ENCODE results near the gene NEIL1. TPM values are rescaled to one million over a fixed set of nuclear protein-coding genes. Genes with fewer than 3 reads are reported as not detected.
"Not testable (repeated sequence)": the region's sequence is repeated elsewhere in the genome, so short reads cannot be mapped to it uniquely, and the experiment has no call there.

NEIL1 gene
- total RNA-seq, 1 donor: 3.6 TPM

- H3K4me1 ChIP-seq (ENCODE audit: insufficient read depth, low read length): no peaks in the 10 kb centered on the region
- H3K27ac ChIP-seq (ENCODE audit: low read depth, low read length): no peak overlapping the region
- H3K36me3 ChIP-seq (ENCODE audit: insufficient read depth, low read length): no peaks in the 10 kb centered on the region
- no peak for DNase-seq (ENCODE audit: insufficient read length, low spot score, missing footprints)
- H3K27me3 ChIP-seq (ENCODE audit: insufficient read depth, low read length): no peaks in the 10 kb centered on the region
- H3K9me3 ChIP-seq (ENCODE audit: low read depth, low read length): no peaks in the 10 kb centered on the region
- TF ChIP-seq, protein P1, sequence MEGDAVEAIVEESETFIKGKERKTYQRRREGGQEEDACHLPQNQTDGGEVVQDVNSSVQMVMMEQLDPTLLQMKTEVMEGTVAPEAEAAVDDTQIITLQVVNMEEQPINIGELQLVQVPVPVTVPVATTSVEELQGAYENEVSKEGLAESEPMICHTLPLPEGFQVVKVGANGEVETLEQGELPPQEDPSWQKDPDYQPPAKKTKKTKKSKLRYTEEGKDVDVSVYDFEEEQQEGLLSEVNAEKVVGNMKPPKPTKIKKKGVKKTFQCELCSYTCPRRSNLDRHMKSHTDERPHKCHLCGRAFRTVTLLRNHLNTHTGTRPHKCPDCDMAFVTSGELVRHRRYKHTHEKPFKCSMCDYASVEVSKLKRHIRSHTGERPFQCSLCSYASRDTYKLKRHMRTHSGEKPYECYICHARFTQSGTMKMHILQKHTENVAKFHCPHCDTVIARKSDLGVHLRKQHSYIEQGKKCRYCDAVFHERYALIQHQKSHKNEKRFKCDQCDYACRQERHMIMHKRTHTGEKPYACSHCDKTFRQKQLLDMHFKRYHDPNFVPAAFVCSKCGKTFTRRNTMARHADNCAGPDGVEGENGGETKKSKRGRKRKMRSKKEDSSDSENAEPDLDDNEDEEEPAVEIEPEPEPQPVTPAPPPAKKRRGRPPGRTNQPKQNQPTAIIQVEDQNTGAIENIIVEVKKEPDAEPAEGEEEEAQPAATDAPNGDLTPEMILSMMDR (IDR thresholded peaks at IDR 0.05; ENCODE audit: extremely low read depth, low read depth, low read length): no peak
- no peaks in the 10 kb centered on the region for H4K20me1 ChIP-seq (ENCODE audit: insufficient read depth, low read length)
- H2AFZ ChIP-seq (ENCODE audit: low read length): no peak overlapping the region
- H3K79me2 ChIP-seq (ENCODE audit: insufficient read depth, low read length): no peaks in the 10 kb centered on the region
- no peak overlapping the region for H3K4me3 ChIP-seq (ENCODE audit: insufficient read depth, low read length)
- no peak overlapping the region for H3K4me2 ChIP-seq (ENCODE audit: insufficient read depth, low read length)
Observed at GRCh38 chr15:75329571-75329970, 17.3 kb upstream of the NEIL1 start.

GRCh38 chr15:75332093-75332492 lies 14.7 kb upstream of the NEIL1 start:
- not testable (repeated sequence) for H4K20me1 ChIP-seq (ENCODE audit: insufficient read depth, low read length); DNase-seq (ENCODE audit: insufficient read length, low spot score, missing footprints); H3K9me3 ChIP-seq (ENCODE audit: low read depth, low read length); H3K4me3 ChIP-seq (ENCODE audit: insufficient read depth, low read length); H3K36me3 ChIP-seq (ENCODE audit: insufficient read depth, low read length); H3K4me2 ChIP-seq (ENCODE audit: insufficient read depth, low read length); H3K27ac ChIP-seq (ENCODE audit: low read depth, low read length); H3K27me3 ChIP-seq (ENCODE audit: insufficient read depth, low read length); H2AFZ ChIP-seq (ENCODE audit: low read length)
- H3K79me2 ChIP-seq (ENCODE audit: insufficient read depth, low read length): peaks cover 12% of the 10 kb centered on the region
- peaks cover 16% of the 10 kb centered on the region for H3K4me1 ChIP-seq (ENCODE audit: insufficient read depth, low read length)

DNA sequence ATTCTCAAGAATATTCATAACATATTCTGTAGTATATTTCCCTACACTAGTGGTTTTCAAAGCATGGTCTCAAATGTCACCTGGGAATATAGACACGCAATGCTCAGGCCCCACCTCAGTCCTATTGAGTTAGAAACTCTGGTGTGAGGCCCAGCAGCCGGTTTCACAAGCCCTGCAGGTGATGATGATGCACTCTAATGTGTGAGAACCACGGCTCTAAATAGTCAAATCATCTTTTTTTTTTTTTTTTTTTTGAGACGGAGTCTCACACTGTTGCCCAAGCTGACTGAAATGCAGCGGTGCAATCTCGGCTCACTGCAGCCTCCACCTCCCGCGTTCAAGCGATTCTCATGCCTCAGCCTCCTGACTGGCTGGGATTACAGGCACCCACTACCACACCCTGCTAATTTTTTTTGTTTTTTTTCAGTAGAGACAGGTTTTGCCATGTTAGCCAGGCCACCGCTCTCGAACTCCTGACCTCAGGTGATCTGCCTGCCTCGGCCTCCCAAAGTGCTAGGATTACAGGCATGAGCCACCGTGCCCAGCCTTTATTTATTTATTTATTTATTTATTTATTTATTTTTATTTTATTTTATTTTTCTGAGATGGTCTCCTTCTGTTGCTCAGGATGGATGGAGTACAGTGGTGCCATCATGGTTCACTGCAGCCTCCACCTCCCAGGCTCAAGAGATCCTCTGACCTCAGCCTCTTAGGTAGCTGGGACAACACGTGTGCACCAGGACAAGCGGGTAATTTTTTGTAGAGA lies 13.0 kb upstream of the NEIL1 start:
- H3K4me2 ChIP-seq (ENCODE audit: insufficient read depth, low read length); H3K36me3 ChIP-seq (ENCODE audit: insufficient read depth, low read length); DNase-seq (ENCODE audit: insufficient read length, low spot score, missing footprints); H3K4me3 ChIP-seq (ENCODE audit: insufficient read depth, low read length); H3K9me3 ChIP-seq (ENCODE audit: low read depth, low read length); H2AFZ ChIP-seq (ENCODE audit: low read length); H3K27ac ChIP-seq (ENCODE audit: low read depth, low read length); H3K27me3 ChIP-seq (ENCODE audit: insufficient read depth, low read length); H4K20me1 ChIP-seq (ENCODE audit: insufficient read depth, low read length): not testable (repeated sequence)
- Histone ChIP-seq H3K4me1 (ENCODE audit: insufficient read depth, low read length) (peaks cover 16% of the 10 kb centered on the region), H3K79me2 (ENCODE audit: insufficient read depth, low read length) (peaks cover 14% of the 10 kb centered on the region)

GRCh38 chr15:75335313-75335704 lies 11.5 kb upstream of the NEIL1 start:
- H3K4me1 ChIP-seq (ENCODE audit: insufficient read depth, low read length): peaks cover 16% of the 10 kb centered on the region
- H3K4me3 ChIP-seq (ENCODE audit: insufficient read depth, low read length): peak overlapping the region; percentile 87
- no peak overlapping the region for H3K27ac ChIP-seq (ENCODE audit: low read depth, low read length)
- H3K79me2 ChIP-seq (ENCODE audit: insufficient read depth, low read length): peaks cover 14% of the 10 kb centered on the region
- TF ChIP-seq, protein P1 (IDR thresholded peaks at IDR 0.05; ENCODE audit: extremely low read depth, low read depth, low read length): no peak
- DNase-seq (ENCODE audit: insufficient read length, low spot score, missing footprints): no peak
- peaks cover 7% of the 10 kb centered on the region for H3K36me3 ChIP-seq (ENCODE audit: insufficient read depth, low read length)
- H2AFZ ChIP-seq (ENCODE audit: low read length): peak overlapping the region; percentile 95
- H3K4me2 ChIP-seq (ENCODE audit: insufficient read depth, low read length): peak overlapping the region; percentile 99
- no peaks in the 10 kb centered on the region for H3K27me3 ChIP-seq (ENCODE audit: insufficient read depth, low read length)
- no peaks in the 10 kb centered on the region for H4K20me1 ChIP-seq (ENCODE audit: insufficient read depth, low read length)
- H3K9me3 ChIP-seq (ENCODE audit: low read depth, low read length): no peaks in the 10 kb centered on the region

DNA sequence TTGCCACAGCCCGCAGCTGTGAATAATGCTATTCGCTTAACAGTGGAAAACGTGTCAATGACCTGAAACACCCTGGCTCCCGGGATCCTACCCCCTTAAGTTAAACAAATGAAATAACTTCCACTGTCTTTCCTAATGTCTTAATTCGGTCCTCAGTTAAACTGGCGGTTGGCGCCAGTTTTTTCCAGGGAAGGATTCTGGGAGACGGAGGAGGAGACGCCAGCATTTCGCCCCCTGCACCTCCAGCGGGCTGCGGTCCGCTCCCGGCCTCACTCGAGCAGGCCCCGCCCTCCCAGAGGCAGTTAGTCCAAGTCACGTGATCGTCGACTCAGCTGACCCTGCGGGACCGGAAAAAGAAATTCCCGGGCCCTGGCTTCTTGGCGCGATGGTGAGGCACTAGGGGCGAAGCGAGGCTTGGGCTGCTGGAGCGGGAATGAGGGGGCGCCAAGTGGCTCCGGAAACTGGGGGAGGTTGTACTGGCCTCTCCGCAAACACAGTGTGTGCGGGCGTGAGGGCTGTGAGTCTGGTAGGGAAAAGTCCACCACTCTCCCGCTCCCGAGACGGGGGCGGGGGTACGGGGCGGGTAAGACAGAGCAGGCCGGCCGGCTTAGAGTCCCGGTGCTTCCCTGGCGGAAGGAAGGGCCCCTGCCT lies 11.0 kb upstream of the NEIL1 start, which contains the start of gene COMMD4:
COMMD4 (plus strand) TSS at position 359 of the 651 bp plus-strand sequence; CDS start at position 386, 27 bp downstream.
- Histone ChIP-seq H3K79me2 (ENCODE audit: insufficient read depth, low read length) (peaks cover 14% of the 10 kb centered on the region), H3K27me3 (ENCODE audit: insufficient read depth, low read length) (no peaks in the 10 kb centered on the region), H3K36me3 (ENCODE audit: insufficient read depth, low read length) (peaks cover 9% of the 10 kb centered on the region), H3K4me3 (ENCODE audit: insufficient read depth, low read length) (peak within 1 kb of the TSS; percentile 87), H4K20me1 (ENCODE audit: insufficient read depth, low read length) (no peaks in the 10 kb centered on the region), H3K4me1 (ENCODE audit: insufficient read depth, low read length) (peaks cover 16% of the 10 kb centered on the region), H2AFZ (ENCODE audit: low read length) (peak within 1 kb of the TSS; percentile 95), H3K4me2 (ENCODE audit: insufficient read depth, low read length) (peak within 1 kb of the TSS; percentile 99), H3K27ac (ENCODE audit: low read depth, low read length) (peak within 1 kb of the TSS; percentile 75), H3K9me3 (ENCODE audit: low read depth, low read length) (no peaks in the 10 kb centered on the region)
- peak; percentile 95 for DNase-seq (ENCODE audit: insufficient read length, low spot score, missing footprints)
- TF ChIP-seq, protein P1 (IDR thresholded peaks at IDR 0.05; ENCODE audit: extremely low read depth, low read depth, low read length): no peak

Data from osteoblast (primary cell).